GM12892 (cell line): ENCODE results near the gene PALS2.

ENCODE experiments used
- POLR2A ChIP-seq: IDR thresholded peaks from 2 replicates; pipeline ENCODE4 v1.6.1; 2011; ENCODE audit warnings: low read depth, low read length, control low read depth
- POLR2AphosphoS5 ChIP-seq: IDR thresholded peaks from 2 replicates; pipeline ENCODE4 v1.6.1; 2011; ENCODE audit warnings: low read depth, low read length, control low read depth
- TAF1 ChIP-seq: IDR thresholded peaks from 2 replicates; pipeline ENCODE4 v1.6.1; 2011; ENCODE audit warnings: low read depth, mild to moderate bottlenecking, control low read depth, low read length, borderline replicate concordance

- TF ChIP-seq POLR2A = no peak
- no peak for TF ChIP-seq POLR2AphosphoS5
- TF ChIP-seq TAF1 = no peak
Measured at GRCh38 chr7:24597014-24597413, 23.8 kb downstream of the PALS2 start.
